HUDEP-2 (cell line): ENCODE data around the gene MS4A18.
A peak's percentile ranks its signal among the peaks of the same experiment; 100 is the strongest.
"Not testable (repeated sequence)": the region's sequence is repeated elsewhere in the genome, so short reads cannot be mapped to it uniquely, and the experiment has no call there.

ENCODE experiments used
- DNase-seq, 76 experiments: peaks; one replicate each; lab custom pipeline; 2025; ENCODE audit not compliant: unreplicated experiment in 76 of 76; lab: John Stamatoyannopoulos, UW

The MS4A18 gene

DNA sequence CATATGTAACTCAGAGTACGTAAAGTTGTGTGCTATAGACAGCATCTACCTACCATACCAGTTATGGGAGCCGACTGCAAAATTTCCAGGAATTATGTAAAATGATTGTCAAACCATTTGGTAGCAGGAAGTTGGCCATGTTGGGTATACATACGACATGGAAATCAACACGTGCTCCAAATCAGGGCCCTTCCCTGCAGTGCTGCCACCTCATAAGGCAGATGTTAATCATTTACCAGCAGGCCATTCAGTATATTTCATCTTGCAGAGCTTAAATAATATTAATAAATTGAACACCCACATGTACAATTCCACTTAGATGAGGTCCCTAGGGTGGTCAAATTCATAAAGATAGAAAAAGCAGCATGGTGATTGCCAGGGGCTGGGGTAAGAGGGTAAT is 9.8 kb downstream of the MS4A18 start:
- no peak for DNase-seq

DNA sequence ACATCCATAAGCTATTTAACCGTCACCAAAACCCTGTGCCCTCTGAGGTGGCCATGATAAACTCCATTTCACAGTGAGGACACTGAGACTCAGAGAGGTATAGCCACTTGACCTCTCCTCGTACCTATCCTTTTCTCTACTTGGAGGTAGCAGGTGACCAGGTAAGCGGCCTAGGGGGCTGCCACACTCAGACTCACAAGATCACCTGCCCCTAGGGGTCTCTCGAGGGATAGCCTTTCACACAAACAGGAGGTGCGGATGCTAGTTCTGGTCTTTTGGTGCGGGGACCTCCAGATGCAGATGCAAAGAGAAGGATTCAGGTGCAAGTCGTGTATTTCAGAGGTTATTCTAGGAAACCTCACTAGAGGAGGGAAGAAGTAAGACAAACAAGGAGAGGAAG is 14.6 kb downstream of the MS4A18 start:
- DNase-seq, result no peak

DNA sequence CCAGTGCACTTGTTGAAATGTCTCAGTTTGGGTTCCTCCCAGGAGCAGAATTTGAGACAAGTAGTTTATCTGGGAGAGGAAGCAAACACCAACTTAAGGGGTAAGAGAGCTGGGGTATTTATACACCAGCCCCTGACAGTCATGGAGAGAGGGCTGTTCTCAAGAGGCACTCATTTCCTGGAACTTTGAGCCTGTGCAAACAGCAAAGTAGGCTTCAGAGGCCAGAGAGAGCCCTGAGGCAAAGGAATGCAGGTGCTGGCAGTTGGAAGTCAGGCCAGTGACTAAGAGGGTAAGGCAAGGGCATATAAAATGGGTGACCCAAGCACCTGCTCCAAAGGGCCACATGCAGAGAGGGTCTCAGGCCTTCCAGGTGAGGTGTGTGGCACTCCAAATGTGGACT is 16.1 kb downstream of the MS4A18 start:
- DNase-seq, result no peak

DNA sequence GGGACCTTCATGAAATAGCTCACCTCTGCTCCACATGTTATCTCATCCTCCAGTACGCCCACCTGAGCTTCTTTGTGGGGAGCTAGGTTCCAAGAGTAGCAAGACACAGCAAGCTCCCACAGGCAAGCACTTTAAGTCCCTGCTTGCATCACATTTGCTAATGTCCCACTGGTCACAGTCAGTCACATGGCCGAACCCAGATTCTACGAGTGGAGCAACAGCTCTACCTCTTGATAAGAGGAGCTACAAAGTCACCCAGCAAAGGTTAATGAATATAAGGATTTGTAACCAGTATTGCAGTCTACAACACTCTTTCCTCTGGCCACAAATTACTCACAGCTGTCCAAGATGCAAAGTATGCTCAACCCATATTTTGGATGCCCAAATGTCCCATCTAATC is 16.9 kb downstream of the MS4A18 start:
- DNase-seq, result no peak

DNA sequence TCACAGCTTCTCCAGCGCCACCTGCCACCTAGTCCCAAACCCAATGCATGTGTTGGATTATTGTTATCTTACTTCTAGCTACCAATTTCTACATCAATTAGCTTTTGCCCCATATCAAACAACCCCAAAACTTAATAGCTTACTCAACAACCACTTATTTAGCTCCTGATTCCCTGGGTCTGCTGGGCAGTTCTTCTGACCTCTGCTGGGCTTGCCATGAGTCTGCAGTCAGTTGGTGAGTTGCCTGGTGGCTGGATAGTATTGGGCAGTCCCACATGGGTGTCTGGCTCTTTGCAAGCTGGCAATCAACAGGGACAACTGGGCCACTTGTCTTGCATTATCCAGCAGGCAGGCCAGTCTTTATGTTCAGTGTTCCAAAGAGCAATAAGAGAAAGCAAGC is 18.5 kb downstream of the MS4A18 start:
- no peak for DNase-seq

DNA sequence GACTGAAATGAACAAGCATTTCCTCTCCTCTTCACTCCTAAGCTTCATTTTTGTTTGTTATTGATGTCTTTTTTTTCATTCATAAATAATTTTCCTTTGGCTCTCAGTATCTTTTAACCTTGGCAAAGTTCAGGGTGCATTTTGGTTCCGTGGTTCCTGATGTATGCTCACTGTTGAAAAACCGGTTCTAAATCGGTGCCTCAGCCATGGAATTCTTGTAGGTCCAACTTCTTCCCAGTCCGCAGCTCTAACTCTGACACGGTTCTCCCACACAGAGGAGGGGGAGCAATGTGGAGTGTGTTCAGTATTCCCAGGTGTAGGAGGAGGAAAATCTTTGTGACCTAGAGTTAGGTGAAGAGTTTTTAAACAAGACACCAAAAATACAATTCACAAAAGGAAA is 19.6 kb downstream of the MS4A18 start:
- no peak for DNase-seq

DNA sequence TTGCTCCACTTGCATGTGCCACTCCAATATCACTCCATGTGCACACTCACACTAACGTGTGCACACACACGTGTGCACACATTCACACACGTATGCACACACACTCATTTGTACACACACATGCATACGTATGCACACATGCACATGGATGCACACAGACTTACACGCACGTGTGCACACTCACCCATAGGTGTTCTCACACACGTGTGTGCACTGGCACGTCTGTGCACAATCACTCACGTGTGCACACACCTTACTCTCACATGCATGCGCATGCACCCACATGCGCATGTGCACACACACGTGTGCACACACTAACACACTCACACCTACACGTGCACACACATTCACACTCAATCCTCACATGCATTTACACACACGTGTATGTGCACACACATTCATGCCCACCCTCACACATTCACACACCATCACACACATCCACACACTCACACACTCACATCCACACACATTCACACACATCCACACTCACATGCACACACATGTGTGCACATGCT is 22.9 kb downstream of the MS4A18 start:
- DNase-seq, result no peak

DNA sequence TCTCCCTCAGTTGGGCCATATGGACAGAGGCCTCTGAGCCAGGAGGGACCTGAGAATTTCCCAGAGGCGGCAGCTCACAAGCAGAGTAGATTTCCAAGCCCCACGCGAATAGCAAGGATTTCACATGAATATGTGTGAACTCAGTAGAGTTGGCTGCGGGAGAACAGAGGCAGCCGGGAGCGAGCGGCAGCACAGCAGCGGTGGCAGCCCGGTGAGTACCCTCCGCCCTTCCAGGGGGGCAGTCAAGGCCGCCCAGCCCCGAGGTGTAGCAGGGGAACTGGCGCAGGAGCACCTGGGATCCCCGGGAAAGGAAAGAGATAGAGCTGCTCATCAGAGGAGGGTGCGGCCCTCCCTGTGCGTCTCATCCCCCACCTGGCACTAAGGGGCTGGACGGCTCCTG is 23.7 kb downstream of the MS4A18 start:
- DNase-seq, result no peak

DNA sequence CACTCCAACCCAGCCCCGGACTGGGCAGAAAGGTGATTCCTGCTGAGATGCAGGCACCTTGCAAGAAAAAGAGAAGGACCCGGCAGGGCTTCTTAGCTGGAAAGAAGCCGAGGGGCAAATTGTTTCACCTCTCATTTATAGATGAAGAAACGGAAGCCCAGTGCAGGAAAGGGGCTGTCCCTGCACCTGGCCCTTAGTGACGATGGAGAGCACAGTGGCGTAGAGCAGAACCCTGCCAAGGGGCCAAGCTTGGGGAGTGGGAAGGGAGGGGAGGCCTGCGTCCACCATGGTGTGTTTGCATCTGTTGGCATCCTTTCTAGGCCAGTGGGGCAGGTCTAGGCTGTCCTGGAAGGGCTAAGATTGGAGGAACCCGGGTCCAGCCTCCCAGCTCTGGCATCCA is 24.3 kb downstream of the MS4A18 start:
- DNase-seq, result no peak

DNA sequence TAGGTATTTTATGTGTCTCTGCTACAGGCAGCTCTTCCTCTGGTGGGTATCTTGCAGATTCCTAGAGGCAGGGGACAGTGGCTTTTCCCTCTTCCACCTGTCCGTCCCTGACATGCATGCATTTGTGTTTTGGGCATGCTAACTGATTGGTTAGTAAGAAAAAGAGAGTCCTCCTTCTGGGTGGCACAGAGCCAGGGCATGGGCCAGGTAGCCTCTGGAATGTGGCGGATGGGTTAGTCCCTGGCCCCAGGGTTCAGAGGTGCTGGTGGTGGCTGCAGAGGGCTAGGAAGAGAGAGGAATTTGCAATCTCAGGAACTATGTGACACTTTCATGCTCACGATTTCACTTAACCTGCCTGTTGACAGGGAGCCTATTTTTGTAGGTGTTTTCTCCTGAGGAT is 26.4 kb downstream of the MS4A18 start:
- DNase-seq, result no peak

DNA sequence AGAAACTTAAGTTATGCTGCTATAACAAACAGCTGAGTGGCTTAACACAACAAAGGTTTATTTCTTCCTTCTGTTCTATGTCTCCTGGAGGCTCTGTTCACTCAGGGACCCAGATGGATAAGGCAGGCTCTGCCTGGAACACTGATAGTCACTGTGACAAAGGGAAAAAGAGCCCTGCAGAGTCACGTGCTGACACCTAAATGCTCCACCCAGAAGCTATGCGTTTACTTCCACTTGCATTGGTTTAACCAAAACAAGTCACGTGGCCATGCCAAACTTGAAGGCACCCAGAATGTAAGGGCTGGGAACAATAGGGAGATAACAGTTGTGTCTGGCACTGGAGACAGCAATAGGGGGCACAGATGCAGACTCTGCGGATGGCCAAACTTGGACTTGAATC is 28.8 kb downstream of the MS4A18 start:
- peak in 2 of 76 experiments; percentile 1 to 3 for DNase-seq

DNA sequence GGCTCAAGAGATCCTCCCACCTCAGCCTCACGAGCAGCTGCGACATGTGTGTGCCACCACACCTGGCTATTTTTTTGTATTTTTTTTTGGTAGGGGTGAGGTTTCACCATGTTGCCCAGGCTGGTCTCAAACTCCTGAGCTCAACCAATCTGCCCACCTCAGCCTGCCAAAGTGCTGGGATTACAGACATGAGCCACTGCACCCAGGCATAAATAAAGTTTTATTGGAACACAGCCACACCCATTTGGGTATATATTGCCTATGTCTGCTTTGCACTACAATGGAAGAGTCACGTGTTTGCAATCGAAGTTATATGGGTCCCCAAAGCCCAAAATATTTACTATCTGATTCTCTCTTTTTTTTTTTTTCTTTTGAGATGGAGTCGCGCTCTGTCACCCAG is 30.4 kb downstream of the MS4A18 start:
- DNase-seq, result no peak

DNA sequence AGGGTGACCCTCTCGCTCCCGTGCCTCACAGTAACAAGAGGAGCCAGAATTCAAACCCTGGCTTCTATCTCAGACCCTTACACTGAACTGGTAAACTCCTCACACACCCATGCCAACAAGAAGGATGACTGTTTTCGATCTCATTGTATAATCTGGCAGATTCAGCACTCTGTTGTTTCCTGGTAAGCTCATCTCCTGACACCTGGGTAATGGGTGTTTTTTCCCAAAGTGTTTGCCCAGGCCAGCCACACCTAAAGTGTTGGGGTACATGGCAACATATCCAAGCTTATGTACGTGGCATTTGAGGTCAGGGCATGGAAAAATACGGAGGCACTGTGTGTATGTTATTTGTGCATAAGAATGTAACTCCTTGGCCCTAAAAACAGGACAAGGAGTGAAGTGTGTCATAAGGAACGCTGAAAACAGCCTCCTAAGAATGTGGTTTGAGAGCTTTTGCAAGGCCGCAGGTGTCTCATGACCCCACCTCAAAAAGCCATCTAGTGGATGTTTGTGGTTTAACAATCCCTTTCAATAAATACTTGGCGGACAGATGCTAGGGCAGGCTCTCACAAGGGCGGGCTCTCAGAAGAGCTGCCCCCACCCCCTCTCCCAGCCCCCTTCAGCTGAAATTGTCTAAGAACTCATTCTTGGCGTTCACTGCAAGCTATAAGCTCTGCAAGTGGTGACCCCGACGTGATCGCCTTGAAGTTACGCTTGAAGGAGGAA is 31.9 kb downstream of the MS4A18 start, which contains the start of gene MS4A15:
TSS of gene MS4A15 (plus strand) at position 561 of the 726 bp plus-strand sequence. CDS start 6,867 bp downstream, outside the sequence.
- DNase-seq, result peak in 3 of 76 experiments; percentile 6 to 17 (median 15)

DNA sequence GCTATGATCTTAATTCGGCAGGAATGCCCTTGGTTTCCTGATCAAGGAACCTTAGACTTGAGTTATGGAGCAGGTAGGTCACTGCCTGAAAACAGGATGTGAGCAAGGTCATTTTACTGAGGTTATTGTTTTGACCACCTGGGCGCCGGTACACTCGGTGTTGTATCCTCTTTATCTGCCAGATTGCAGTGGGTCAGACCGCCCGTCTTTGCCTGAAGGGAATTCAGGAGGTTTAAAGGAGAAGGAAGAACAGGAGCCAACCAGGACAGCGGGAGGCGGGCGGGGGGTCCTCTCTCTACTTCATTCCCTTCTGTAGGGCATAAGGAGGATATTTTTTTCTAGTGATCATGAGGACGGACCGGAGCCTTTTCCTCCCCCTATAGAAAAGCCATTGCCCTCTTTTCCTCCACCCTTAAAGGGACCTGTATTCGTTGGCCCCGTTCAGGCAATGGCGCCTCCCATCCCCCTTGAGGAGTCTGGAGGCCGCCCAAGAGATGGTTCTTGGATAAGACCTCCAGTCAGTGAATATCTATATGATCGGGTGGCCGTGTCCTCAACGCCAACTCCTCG is 32.8 kb downstream of the MS4A18 start:
- DNase-seq, result no peak

DNA sequence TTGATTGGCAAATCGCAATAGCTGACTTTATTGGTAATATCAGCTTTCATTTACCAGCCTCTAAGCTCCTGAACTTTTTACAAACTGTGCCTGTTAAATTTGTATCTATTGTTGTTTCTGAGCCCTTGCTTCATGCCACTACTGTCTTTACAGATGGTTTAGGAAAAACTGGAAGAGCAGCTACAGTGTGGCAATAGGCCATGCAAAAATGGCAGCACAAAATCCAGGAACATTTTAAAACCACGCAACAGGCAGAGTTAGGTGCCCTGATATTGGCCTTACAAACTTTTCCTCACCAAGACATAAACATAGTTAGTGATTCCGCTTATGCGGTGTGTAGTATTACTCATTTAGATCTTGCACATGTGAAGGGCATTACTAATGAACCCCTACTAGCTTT is 34.2 kb downstream of the MS4A18 start:
- not testable (repeated sequence) for DNase-seq

DNA sequence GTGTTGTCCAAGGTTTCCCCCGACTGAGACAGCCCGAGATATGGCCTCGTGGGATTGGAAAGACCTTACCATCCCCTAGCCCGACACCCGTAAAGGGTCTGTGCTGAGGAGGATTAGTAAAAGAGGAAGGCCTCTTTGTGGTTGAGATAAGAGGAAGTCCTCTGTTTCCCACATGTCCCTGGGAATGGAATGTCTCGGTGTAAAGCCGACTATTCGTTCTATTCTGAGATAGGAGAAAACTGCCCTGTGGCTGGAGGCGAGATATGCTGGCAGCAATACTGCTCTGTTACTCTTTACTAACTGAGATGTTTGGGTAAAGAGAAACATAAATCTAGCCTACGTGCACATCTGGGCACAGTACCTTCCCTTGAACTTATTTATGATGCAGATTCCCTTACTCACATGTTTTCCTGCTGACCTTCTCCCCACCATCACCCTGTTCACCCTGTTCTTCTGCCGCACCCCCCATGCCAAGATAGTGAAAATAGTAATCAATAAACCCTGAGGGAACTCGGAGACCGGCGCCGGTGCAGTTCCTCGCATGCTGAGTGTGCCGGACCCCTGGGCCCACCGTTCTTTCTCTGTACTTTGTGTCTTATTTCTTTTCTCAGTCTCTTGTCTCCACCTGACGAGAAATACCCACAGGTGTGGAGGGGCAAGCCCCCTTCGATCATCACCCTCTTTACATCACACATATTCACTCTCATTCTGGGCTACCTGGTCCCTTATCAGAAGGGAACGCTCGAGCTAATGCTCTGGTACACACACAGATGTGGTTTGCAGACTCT is 35.1 kb downstream of the MS4A18 start:
- not testable (repeated sequence) for DNase-seq

DNA sequence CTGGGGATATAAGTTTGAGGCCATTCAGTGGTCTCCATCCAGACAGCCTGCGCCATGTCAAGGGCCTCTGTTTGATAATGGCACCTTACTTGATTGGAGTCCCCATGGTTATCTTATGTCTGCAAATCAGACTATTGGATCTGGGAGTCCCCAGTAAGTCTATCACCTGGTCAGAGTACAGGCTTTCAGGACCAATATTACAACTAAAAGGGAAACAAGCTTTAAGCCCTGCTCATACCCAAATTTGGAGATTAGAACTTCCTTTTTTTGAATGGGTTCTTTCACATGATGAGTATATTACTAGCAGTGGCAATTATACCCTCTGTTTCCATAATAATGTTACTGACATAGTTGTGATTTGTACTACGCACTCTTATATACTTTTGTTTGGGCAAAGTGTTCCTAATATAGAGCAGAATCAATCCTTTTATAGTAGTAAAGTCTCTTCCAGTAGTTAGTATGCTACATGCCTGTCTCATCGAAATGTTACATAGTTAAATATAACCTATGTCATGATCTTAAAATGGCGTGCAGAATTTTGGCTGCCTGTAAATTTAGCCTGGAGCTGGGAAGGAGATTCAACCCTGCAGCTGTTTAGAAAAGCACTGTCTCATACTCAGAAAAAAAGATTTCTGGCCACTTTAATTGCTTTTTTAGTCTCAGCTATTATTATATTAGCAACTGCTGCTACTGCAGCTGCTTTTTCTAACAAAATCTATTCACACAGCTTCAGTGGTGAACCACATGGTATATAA is 37.1 kb downstream of the MS4A18 start:
- no peak for DNase-seq

DNA sequence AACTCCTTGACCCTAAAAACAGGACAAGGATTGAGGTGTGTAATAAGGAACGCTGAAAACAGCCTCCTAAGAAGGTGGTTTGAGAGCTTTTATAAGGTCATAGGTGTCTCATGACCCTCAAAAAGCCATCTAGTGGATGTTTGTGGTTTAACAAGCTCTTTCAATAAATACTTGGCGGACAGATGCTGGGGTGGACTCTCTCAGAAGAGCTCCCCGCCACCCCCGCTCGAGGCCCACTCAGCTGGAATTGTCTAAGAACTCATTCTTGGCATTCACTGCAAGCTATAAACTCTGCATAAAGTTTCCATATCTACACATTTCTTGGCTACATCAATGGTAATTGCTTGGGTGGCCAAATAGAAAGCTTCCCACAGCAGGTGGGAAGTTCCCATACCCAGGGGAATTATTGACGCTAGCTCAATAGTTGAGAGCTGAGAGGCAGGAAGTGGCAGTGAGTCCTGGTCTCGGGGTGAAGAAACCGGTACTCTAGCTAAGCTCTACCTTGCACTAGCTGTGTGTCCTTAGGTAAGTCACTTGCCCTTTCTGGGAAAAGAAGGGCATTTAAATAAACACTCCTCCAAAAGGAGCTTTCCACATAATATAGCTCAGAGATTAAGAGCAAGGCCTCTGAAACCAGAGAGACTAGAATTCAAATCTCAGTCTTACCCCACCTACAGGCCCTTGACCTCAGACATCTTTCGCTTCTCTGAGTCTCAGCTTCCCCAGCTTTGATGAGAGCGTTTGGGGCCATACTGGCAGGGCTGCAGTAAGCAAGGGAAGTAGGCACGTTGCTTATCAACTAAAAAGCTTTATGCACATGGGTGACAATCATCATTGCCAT is 38.6 kb downstream of the MS4A18 start:
- DNase-seq, result peak in 4 of 76 experiments; percentile 7 to 20 (median 12)

DNA sequence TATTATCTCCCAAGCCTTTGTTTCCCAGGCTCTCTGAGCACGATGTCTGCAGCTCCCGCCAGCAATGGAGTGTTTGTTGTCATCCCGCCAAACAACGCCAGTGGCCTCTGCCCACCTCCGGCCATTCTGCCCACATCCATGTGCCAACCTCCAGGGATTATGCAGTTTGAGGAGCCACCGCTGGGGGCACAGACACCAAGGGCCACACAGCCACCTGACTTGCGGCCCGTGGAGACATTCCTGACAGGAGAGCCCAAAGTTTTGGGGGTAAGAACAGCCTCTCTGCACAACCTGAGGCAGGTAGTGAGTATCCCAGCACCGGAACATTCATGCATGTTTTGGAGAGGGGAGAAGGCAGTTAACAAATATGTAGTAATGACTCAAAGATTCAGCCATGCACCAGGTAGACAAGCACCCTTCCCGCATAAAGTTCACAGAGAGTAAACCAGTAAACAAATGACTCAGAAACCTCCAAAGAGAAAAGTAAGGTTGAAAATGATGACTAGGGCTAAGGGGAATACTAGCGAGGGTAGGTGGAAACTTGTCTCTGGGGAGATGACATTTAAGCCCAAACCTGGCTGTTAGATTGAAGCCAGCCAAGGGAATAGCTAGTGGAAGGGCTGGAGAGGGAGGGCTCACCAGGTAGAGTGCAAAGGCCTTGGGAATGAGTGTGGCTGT is 39.3 kb downstream of the MS4A18 start:
- no peak for DNase-seq
